HL-60 (cell line): ENCODE data around the gene DCP2.

Source experiments
- CTCF ChIP-seq: IDR thresholded peaks from one replicate; pipeline ENCODE4 v1.5.1; 2011; ENCODE audit warnings: low read length, control low read depth, inconsistent platforms; ENCODE audit not compliant: insufficient read depth
- GABPA ChIP-seq: IDR thresholded peaks from 2 replicates; pipeline ENCODE4 v1.6.1; 2012; ENCODE audit warnings: low read depth
- POLR2AphosphoS5 ChIP-seq: IDR thresholded peaks from 2 replicates; pipeline ENCODE4 v1.6.1; 2012; ENCODE audit warnings: low read depth
- SPI1 ChIP-seq: IDR thresholded peaks from 2 replicates; pipeline ENCODE4 v1.6.1; 2012; ENCODE audit warnings: low read depth, mild to moderate bottlenecking, borderline replicate concordance

GRCh38 chr5:112951124-112951702 is 25.4 kb upstream of the DCP2 start:
- TF ChIP-seq POLR2AphosphoS5 (no peak), CTCF (no peak), GABPA (no peak), SPI1 (no peak)
